ENCODE data around the gene TULP3.

TULP3 gene

GRCh38 chr12:2963760-2964292, 73.1 kb downstream of the TULP3 start:
- no peak for DNase-seq (ENCODE audit: low read depth in 2 of 2)

GRCh38 chr12:2967651-2968050, 77.0 kb downstream of the TULP3 start:
- DNase-seq (ENCODE audit: low read depth in 2 of 2): no peak

DNA sequence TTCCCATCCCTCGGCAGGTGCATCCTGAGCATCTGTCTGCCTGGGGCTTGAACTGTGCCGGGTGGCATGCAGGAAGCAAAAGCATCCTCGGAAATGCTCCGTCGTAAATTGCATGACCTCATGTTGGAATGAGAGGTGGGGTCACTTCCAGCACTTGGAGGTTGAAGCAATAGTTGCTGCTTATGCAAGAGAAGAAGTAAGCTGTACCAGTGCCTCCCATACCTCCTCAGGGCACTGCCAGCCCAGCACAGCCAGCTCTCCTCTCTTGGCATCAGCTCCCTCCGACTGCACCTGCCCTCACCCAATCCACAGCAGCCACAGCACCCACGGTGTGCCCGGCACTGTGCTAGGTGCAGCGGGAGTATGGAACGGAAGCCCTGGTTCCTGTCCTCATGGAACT, 80.1 kb downstream of the TULP3 start:
- no peak for DNase-seq (ENCODE audit: low read depth in 2 of 2)

DNA sequence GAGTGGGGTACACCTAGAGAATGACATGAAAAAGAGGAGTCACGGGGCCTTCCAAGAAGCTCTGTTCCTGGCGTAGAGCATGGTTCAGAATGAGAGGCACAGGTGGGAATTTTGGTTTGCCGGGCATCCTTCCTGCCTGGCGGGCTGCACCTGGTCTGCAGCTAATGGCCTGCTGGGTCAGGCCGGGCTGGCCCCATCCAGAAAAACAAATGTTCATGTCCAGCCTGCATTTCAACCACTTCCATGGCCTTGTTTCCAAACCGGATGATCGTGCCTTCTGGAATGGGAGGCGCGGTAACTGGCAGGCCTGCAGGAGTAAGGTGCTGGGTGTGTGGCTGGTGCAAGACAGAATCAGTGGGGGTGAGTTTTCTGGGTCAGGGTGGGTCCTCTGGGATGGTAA, 82.9 kb downstream of the TULP3 start:
- no peak for DNase-seq (ENCODE audit: low read depth in 2 of 2)

DNA sequence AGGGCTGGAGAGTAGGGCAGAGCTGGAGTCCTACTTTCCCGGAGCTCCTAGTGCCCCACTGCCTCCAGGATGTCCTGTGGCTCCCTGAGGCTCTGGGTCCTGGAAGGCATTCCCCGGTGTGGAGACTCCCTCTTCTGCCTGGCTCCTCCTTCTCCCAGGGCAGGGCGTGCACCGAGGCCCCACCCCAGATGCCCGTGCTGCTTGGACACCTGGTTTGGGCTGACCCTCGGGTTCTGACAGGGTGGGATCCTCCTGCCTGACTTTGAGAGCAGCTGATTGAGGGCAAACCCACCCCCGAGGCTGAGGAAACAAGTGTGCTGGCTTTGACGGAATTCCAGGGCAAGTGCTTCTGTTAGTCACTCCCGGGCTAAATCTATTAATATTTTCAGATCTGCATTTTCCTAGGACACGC, 83.9 kb downstream of the TULP3 start:
- DNase-seq (ENCODE audit: low read depth in 2 of 2): no peak

DNA sequence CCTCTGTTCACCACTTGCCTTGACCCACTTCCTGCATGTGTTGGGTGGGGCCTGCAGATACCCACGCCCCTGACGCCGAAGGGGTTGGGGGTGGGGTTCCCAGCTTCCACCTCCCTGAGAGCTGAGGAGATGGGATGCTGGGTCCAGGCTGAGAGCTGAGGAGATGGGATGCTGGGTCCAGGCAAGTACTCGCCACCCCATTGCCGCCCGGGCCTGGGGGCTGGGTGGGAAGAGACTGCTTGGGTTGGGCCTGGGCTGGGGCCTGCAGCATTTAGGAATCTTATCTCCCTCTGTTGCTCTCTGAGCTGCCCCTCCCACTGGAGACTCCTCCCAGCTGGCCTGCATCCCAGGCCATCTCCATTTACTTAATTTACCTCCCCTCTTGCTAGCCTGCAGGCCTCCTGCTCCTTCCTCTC, 85.9 kb downstream of the TULP3 start:
- DNase-seq (ENCODE audit: low read depth in 2 of 2): no peak

- no peak for DNase-seq (ENCODE audit: low read depth in 2 of 2)
Observed at GRCh38 chr12:2977776-2978175, 87.1 kb downstream of the TULP3 start.

GRCh38 chr12:2979806-2980205, 89.1 kb downstream of the TULP3 start:
- DNase-seq (ENCODE audit: low read depth in 2 of 2): no peak

DNA sequence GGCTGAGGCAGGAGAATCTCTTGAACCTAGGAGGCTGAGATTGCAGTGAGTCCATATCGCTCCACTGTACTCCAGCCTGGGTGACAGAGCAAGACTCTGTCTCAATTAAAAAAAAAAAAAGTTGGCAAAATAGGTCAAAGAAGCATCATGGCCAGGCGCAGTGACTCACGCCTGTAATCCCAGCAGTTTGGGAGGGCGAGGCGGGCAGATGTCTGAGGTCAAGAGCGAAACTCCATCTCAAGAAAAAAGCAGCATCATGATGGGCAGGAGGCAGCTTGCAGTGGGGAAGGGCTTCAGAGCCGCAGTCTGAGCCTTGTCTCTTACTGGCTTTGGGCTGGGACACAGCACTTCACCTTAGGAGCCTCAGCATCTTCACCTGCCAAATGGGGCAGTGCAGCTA, 89.9 kb downstream of the TULP3 start:
- no peak for DNase-seq (ENCODE audit: low read depth in 2 of 2)

DNA sequence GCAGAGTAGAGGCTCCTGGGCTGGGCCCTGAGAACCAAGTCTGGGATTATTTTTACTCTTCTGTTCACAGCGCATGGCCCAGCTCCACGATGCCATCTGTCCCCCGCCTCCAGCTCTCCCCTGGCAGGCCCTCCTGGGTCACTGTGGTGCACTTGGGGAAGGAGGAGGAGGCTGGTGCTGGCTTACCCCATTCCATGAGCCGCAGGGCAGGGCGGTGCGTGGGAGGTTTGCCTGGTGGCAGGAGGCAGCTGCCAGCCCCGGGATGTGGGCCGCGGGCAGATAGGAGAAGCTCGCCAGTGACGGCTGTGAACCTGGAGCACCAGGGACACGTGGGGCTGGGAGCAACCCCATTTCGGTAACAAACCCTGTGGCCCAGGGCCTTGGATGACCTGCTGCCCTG, 91.7 kb downstream of the TULP3 start:
- no peak for DNase-seq (ENCODE audit: low read depth in 2 of 2)

- DNase-seq (ENCODE audit: low read depth in 2 of 2): no peak
Observed at GRCh38 chr12:2984249-2984648, 93.6 kb downstream of the TULP3 start.

DNA sequence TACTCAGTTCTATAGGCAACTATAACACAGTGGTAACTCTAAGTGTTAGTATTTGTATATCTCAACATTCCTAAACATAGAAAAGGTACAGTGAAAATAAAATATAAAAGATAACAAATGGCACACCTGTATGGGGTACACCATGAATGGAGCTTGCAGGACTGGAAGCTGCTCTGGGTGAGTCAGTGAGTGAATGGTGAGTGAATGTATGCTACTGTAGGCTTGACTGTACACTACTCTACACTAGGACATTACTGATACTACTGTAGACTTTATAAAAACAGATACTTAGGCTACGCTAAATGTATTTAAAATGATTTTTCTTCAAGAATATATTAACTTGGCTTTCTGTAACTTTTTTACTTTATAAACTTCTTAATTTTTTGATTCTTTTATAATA, 94.0 kb downstream of the TULP3 start:
- DNase-seq (ENCODE audit: low read depth in 2 of 2): no peak

- DNase-seq (ENCODE audit: low read depth in 2 of 2): no peak
Observed at GRCh38 chr12:2986876-2987275, 96.2 kb downstream of the TULP3 start.

DNA sequence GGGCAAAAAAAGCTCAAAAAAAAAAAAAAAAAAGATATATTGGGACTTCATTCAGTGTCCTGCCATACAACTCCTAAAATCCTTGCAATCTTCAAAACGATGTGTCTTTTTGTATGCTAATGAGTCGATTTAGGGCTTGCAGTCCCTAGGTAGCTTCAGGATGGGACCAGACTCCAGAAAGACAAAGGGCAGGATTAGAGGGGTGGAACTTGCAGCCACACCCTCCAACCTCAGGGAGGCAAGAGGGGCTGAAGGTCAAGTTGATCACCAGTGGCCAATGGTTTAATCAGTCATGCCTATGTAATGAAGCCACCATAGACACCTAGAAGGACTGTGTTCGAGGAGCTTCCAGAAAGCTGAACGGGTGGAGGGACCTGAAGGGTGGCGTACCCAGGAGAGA, 97.8 kb downstream of the TULP3 start:
- no peak for DNase-seq (ENCODE audit: low read depth in 2 of 2)
